GM21447 (cell line): ENCODE measurements around the gene KCNJ14.

Experiments used
- ATAC-seq: cut with Tn5 transposase; IDR thresholded peaks from one replicate; pipeline ENCODE4 v1.9.1; 2021; ENCODE audit not compliant: unreplicated experiment

KCNJ14 gene

GRCh38 chr19:48445256-48445605, 10.1 kb upstream of the KCNJ14 start:
- ATAC-seq, result peak; percentile 33

- peak; percentile 81 for ATAC-seq
Observed at GRCh38 chr19:48445606-48446481, 9.5 kb upstream of the KCNJ14 start, which contains the start of gene GRWD1. Gene GRWD1, plus strand, starts transcription at chr19:48445983. Its CDS starts 23 bp downstream, at chr19:48446006.

- no peak for ATAC-seq
Observed at GRCh38 chr19:48446579-48446978, 8.8 kb upstream of the KCNJ14 start.

GRCh38 chr19:48448563-48448962, 6.8 kb upstream of the KCNJ14 start:
- ATAC-seq, result no peak

GRCh38 chr19:48450441-48450840, 4.9 kb upstream of the KCNJ14 start:
- ATAC-seq, result no peak

GRCh38 chr19:48450863-48451262, 4.5 kb upstream of the KCNJ14 start:
- no peak for ATAC-seq

- ATAC-seq, result no peak
Observed at GRCh38 chr19:48451624-48452023, 3.8 kb upstream of the KCNJ14 start.

GRCh38 chr19:48452289-48453190, 2.8 kb upstream of the KCNJ14 start:
- ATAC-seq, result no peak

GRCh38 chr19:48454150-48454730, 1.1 kb upstream of the KCNJ14 start:
- no peak for ATAC-seq

GRCh38 chr19:48455908-48456562, 661 bp downstream of the KCNJ14 start:
- ATAC-seq, result no peak

- no peak for ATAC-seq
Observed at GRCh38 chr19:48456864-48457263, 1.5 kb downstream of the KCNJ14 start.

- ATAC-seq, result no peak
Observed at GRCh38 chr19:48458016-48458415, 2.6 kb downstream of the KCNJ14 start.

GRCh38 chr19:48461651-48461981, 6.2 kb downstream of the KCNJ14 start:
- no peak for ATAC-seq

- ATAC-seq, result no peak
Observed at GRCh38 chr19:48461982-48462655, 6.7 kb downstream of the KCNJ14 start.

GRCh38 chr19:48465215-48465614, 9.8 kb downstream of the KCNJ14 start:
- ATAC-seq, result no peak

GRCh38 chr19:48466561-48467325, 11.4 kb downstream of the KCNJ14 start:
- ATAC-seq, result no peak

GRCh38 chr19:48468772-48469288, 13.5 kb downstream of the KCNJ14 start:
- peak; percentile 91 for ATAC-seq

- peak; percentile 21 for ATAC-seq
Observed at GRCh38 chr19:48469289-48469881, 14.0 kb downstream of the KCNJ14 start, which contains the start of gene CYTH2. Gene CYTH2, plus strand, starts transcription at chr19:48469369. Its CDS starts 139 bp downstream, at chr19:48469508.
